ENCODE data around the gene GAS2L1.

GRCh38 chr22:29284196-29284595 is 22.3 kb upstream of the GAS2L1 start:
- TF ChIP-seq POLR2A (IDR thresholded peaks at IDR 0.05; ENCODE audit: low read depth, low read length) (no peak), POLR2AphosphoS5 (IDR thresholded peaks at IDR 0.05; ENCODE audit: low read depth, low read length) (no peak), TAF1 (IDR thresholded peaks at IDR 0.05; ENCODE audit: low read depth, low read length) (no peak)

Measured in GM12891 (cell line).